HEK293 (cell line): ENCODE results near the gene NCAN.

Source experiments
- CTCF ChIA-PET: fragments of 350-600 bp; formaldehyde crosslinking; extraction: SDS; loops from one replicate; lab custom pipeline; 2021; ENCODE audit warnings: antibody characterized with exemption; lab: Yijun Ruan, JAX
- POLR2A ChIA-PET: fragments of 300-600 bp; formaldehyde crosslinking; extraction: SDS; loops from one replicate; lab custom pipeline; 2020; ENCODE audit warnings: antibody characterized with exemption, inconsistent platforms; lab: Yijun Ruan, JAX
- H3K27ac ChIP-seq: fragments of 200-500 bp; sonication (Bioruptor generic); 2 replicates; pipeline ENCODE4 v1.5.1; 2014; ENCODE audit warnings: low read depth, low read length, control low read depth, inconsistent platforms; ENCODE audit errors: extremely low read depth
- H3K36me3 ChIP-seq, 2 experiments: fragments of 200-500 bp in 1 of 2; sonication (Bioruptor generic) in 1 of 2; 1 replicate in 1 of 2; 2 replicates in 1 of 2; pipeline ENCODE4 v1.5.1; 2014 to 2017; ENCODE audit warnings: inconsistent platforms in 2 of 2, low read length in 2 of 2; ENCODE audit not compliant: control insufficient read depth in 2 of 2, insufficient read depth in 1 of 2
- H3K4me1 ChIP-seq: fragments of 200-500 bp; sonication (Bioruptor generic); 2 replicates; pipeline ENCODE4 v1.5.1; 2014; ENCODE audit warnings: mild to moderate bottlenecking, low read length, inconsistent platforms; ENCODE audit not compliant: control insufficient read depth, insufficient read depth
- H3K4me3 ChIP-seq: 2 replicates; pipeline ENCODE4 v1.5.1; 2011; ENCODE audit warnings: low read depth, mild to moderate bottlenecking, control low read depth, low read length, moderate library complexity
- H3K9me3 ChIP-seq: fragments of 200-500 bp; sonication (Bioruptor generic); 2 replicates; pipeline ENCODE4 v1.5.1; 2014; ENCODE audit warnings: low read depth, low read length, inconsistent platforms; ENCODE audit not compliant: control insufficient read depth, insufficient read depth
- ATF2 ChIP-seq: fragments of 450-650 bp; formaldehyde crosslinking; IDR thresholded peaks from 2 replicates; pipeline ENCODE4 v1.5.1; 2016; ENCODE audit warnings: missing biosample characterization, missing genetic modification characterization, low read depth
- HOXA7 ChIP-seq: sonication (generic); formaldehyde crosslinking; IDR thresholded peaks from 2 replicates; pipeline ENCODE4 v1.8.1; 2022; ENCODE audit warnings: missing genetic modification reagents, borderline replicate concordance
- ZNF155 ChIP-seq: fragments of 450-650 bp; formaldehyde crosslinking; IDR thresholded peaks from 2 replicates; pipeline ENCODE4 v1.5.1; 2016; ENCODE audit warnings: missing biosample characterization, missing genetic modification characterization
- ZNF18 ChIP-seq: fragments of 450-650 bp; formaldehyde crosslinking; IDR thresholded peaks from 2 replicates; pipeline ENCODE4 v1.5.1; 2016; ENCODE audit warnings: missing biosample characterization, missing genetic modification characterization
- ZNF223 ChIP-seq: fragments of 450-650 bp; formaldehyde crosslinking; IDR thresholded peaks from 2 replicates; pipeline ENCODE4 v1.5.1; 2016; ENCODE audit warnings: missing biosample characterization, missing genetic modification characterization
- ZNF341 ChIP-seq: fragments of 450-650 bp; formaldehyde crosslinking; IDR thresholded peaks from 2 replicates; pipeline ENCODE4; 2016; ENCODE audit warnings: low read depth, missing biosample characterization, missing genetic modification characterization
- ZNF350 ChIP-seq: fragments of 450-650 bp; formaldehyde crosslinking; IDR thresholded peaks from 2 replicates; pipeline ENCODE4 v1.5.0; 2017; ENCODE audit warnings: missing biosample characterization, mild to moderate bottlenecking, missing genetic modification characterization
- ZNF362 ChIP-seq: fragments of 450-650 bp; formaldehyde crosslinking; IDR thresholded peaks from 2 replicates; pipeline ENCODE4 v1.5.1; 2016; ENCODE audit warnings: missing biosample characterization, missing genetic modification characterization
- ZNF366 ChIP-seq: fragments of 450-650 bp; formaldehyde crosslinking; conservative IDR thresholded peaks from 2 replicates; pipeline ENCODE4 v1.5.1; 2016; ENCODE audit warnings: missing biosample characterization, missing genetic modification characterization
- ZNF394 ChIP-seq: fragments of 450-650 bp; formaldehyde crosslinking; IDR thresholded peaks from 2 replicates; pipeline ENCODE4 v1.5.1; 2016; ENCODE audit warnings: missing biosample characterization, missing genetic modification characterization, mild to moderate bottlenecking, moderate library complexity, borderline replicate concordance
- ZNF518A ChIP-seq: fragments of 450-650 bp; formaldehyde crosslinking; conservative IDR thresholded peaks from 2 replicates; pipeline ENCODE4 v1.5.1; 2016; ENCODE audit warnings: low read depth, missing biosample characterization, missing genetic modification characterization
- ZNF561 ChIP-seq: fragments of 450-650 bp; IDR thresholded peaks from 2 replicates; pipeline ENCODE4 v1.5.1; 2018; ENCODE audit warnings: missing biosample characterization, missing genetic modification characterization, borderline replicate concordance
- ZNF692 ChIP-seq: fragments of 450-650 bp; formaldehyde crosslinking; IDR thresholded peaks from 2 replicates; pipeline ENCODE4 v1.5.1; 2016; ENCODE audit warnings: missing biosample characterization, missing genetic modification characterization
- ZNF704 ChIP-seq: fragments of 450-650 bp; formaldehyde crosslinking; IDR thresholded peaks from 2 replicates; pipeline ENCODE4 v1.5.1; 2016; ENCODE audit warnings: missing biosample characterization, missing genetic modification characterization

The NCAN gene

GRCh38 chr19:19274716-19275565 is 63.2 kb downstream of the NCAN start:
- TF ChIP-seq ZNF155 (tag by site-specific recombination) (no peak), ZNF223 (tag by site-specific recombination) (no peak), ZNF362 (tag by site-specific recombination) (no peak), ZNF394 (tag by site-specific recombination) (no peak), ZNF518A (tag by site-specific recombination) (no peak), ZNF350 (tag by site-specific recombination) (no peak), ZNF341 (tag by site-specific recombination) (no peak)
- TF ChIP-seq, all 188 proteins: peak for 0
- no peak overlapping the region for H3K27ac ChIP-seq
- ChIA-PET CTCF (interaction anchor here (0.6 kb wide), 1 partner anchor 731 kb away, joined by 3 read pairs; no protein-coding TSS in a partner anchor), POLR2A (interaction anchor here (0.6 kb wide), 1 partner anchor 1496 kb away, joined by 3 read pairs; no protein-coding TSS in a partner anchor)
- H3K4me1 ChIP-seq, result no peaks in the 10 kb centered on the region
- peaks cover 0 to 49% of the 10 kb centered on the region in 2 experiments; a peak in 2 of 3 replicates for H3K36me3 ChIP-seq
- no peaks in the 10 kb centered on the region for H3K9me3 ChIP-seq
- H3K4me3 ChIP-seq, result no peak overlapping the region

- H3K27ac ChIP-seq, result no peak overlapping the region
- CTCF ChIA-PET, result no interaction called here
- POLR2A ChIA-PET, result no interaction called here
- H3K4me1 ChIP-seq, result no peaks in the 10 kb centered on the region
- TF ChIP-seq ZNF692 (tag by site-specific recombination) (no peak), ATF2 (tag by site-specific recombination) (no peak), ZNF561 (tag by site-specific recombination) (no peak), HOXA7 (CRISPR knock-in tag) (no peak), ZNF18 (tag by site-specific recombination) (no peak), ZNF704 (tag by site-specific recombination) (no peak), ZNF366 (tag by site-specific recombination) (no peak)
- TF ChIP-seq, all 188 proteins: peak for 0
- no peaks in the 10 kb centered on the region for H3K9me3 ChIP-seq
- peaks cover 0 to 64% of the 10 kb centered on the region in 2 experiments; a peak in 2 of 3 replicates for H3K36me3 ChIP-seq
- no peak overlapping the region for H3K4me3 ChIP-seq
These were observed 64.6 kb downstream of the NCAN start for GRCh38 chr19:19276386-19276785.
